HT-29 (cell line): ENCODE measurements around the gene MICALL1. TPM values are rescaled to one million over a fixed set of nuclear protein-coding genes. Genes with fewer than 3 reads are reported as not detected.

Experiments used
- DNase-seq: peaks from one replicate; pipeline ENCODE4 v3.0.0-alpha.2; 2015; ENCODE audit warnings: low spot score
- total RNA-seq: library from RNA; depleted of rRNA; stranded (reverse); fragments of >200 nt; shearing (Covaris generic); gene quantifications from 2 replicates; pipeline ENCODE4 v1.2.3, GENCODE V29; 2014; rRNA removed

The MICALL1 gene, protein sequence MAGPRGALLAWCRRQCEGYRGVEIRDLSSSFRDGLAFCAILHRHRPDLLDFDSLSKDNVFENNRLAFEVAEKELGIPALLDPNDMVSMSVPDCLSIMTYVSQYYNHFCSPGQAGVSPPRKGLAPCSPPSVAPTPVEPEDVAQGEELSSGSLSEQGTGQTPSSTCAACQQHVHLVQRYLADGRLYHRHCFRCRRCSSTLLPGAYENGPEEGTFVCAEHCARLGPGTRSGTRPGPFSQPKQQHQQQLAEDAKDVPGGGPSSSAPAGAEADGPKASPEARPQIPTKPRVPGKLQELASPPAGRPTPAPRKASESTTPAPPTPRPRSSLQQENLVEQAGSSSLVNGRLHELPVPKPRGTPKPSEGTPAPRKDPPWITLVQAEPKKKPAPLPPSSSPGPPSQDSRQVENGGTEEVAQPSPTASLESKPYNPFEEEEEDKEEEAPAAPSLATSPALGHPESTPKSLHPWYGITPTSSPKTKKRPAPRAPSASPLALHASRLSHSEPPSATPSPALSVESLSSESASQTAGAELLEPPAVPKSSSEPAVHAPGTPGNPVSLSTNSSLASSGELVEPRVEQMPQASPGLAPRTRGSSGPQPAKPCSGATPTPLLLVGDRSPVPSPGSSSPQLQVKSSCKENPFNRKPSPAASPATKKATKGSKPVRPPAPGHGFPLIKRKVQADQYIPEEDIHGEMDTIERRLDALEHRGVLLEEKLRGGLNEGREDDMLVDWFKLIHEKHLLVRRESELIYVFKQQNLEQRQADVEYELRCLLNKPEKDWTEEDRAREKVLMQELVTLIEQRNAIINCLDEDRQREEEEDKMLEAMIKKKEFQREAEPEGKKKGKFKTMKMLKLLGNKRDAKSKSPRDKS
- total RNA-seq = 23.7 and 25.7 TPM in 2 replicates

DNA sequence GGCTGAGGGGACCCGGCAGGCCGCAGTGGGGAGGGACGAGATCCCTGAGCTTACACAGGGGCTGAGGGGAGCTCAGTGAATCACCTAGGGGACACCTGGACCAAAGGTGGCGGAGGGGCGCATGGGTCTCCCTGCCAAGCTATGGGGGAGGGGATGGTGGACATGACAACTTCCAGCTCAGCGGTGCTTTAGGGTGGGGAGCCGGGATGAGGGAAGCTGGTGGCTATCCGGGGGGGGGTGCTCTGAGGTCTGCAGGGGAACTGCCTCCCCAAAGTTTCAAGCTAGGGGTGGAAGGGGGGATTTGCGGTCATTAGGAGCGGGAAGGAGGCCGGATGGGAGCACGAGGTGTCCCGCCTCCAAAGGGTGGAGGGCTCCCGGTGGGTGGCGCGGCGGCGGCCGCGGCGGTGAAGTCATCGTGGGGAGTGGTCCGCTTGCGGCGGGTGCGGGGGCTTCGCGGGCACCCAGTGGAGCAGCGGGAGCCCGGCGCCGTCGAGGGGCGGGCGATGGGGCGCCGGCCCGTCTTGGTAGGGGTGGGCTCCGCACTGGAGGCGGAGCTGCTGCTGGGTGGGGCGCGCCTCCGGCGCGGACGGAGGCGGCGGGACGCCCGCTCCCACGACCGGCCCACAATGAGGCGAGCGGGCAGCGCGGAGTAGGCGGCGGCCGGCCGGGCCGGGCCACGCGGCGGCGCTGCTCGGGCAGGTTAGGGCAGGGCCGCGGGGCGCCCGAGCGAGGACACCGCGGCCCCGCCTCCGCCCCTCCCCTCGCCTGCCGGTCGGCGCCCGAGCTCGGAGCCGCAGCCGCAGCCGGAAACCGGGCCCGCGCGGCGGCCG, at the start of gene MICALL1:
TSS of gene MICALL1 (plus strand) at position 764 of the 830 bp plus-strand sequence. CDS start 126 bp downstream, outside the sequence.
- DNase-seq = peak; percentile 62

DNA sequence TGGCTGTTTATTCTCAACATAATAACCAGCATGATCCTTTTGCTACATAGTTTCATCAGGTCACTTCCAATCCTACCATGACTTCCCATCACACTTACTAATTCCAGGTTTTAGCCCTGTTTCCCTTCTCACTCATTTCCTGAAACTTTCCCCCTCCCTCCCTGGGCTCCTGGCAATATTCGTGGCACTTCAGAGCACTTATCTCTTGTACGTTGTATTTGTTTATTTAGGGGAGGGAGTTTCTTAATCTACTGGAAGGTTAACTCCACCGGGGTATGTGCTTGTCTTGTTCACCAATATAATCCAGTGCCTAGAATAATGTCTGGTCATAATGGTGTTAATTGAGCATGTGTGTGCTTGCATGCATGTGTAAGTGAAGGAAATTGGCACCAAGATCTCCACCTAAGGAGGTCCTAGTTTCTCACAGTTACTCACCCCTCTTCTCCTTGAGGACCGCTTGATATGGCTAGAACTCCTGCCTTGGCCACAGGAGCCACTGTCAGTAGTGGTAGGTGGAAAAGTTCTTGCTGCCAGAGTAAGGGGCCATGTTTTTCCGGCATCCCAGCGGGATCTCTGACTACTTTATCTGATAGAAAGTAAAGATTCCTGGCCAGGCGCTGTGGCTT, 45.2 kb upstream of the MICALL1 start:
- DNase-seq = no peak

DNA sequence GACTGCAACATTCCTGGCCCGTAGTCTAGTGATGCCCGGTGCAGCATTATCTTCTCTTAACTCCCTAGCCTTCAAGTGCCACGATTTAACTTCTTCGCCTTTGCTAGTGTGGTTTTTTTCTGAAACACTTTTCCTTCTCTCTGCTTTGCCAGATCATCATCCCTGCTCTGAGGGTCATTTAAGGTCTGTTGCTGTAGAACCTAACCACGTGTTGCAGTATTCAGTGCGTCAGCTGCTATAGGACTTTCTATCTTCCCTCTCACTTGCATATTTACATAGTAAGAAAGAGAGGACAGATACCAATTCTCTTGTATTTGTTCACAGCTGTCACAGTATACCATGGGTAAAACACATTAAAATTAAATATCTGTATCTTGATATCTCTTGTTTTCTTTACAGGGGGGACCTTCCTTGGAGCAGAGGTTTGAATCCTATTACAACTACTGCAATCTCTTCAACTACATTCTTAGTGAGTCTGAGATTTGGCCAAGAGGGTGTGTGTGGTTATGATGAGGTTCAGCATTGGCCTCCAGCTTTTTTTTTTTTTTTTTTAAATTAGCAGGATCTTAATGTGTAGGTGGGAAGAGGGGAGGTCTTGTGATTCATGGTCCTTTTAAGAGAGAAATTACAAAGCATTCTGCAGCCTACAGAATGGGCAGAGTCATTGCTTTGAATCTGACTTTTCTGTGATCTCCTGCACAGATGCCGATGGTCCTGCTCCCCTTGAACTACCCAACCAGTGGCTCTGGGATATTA, 43.3 kb upstream of the MICALL1 start:
- no peak for DNase-seq

DNA sequence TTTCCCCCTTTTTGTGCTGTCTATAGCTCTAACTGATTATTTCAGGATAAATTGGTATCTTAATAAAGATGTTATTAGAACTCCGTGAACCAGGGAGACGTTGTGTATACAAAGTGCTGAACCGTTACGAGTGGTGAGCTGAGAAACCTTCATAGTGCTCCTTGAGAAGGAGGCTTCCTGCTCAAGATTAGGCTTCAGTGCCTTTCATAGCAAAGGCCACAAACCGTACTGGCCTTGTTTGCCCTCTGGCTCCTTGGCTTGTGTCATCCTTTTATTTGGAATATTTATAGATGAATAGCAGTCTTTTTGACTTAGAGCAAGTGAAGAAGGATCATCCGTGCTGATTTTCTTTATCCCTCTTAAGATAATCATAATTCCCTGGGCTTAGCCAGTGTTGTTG, 40.6 kb upstream of the MICALL1 start:
- no peak for DNase-seq

DNA sequence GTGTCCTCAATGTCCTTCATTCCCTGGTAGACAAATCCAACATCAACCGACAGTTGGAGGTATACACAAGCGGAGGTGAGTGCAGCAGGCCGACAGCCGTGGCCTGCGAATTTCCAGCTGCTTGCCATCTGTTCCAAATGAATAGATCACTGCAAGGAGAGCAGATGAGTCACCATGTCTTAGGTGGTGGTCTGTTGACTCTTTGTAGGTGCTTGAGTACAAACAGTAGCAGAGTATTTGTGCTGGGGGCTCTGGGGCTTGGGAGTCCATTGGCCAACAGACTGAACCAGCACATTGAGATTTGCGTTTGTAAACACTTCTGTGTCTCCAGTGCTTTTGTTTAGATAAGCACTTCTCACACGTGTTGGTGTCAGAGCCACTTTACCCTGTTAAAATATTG, 35.8 kb upstream of the MICALL1 start:
- no peak for DNase-seq

DNA sequence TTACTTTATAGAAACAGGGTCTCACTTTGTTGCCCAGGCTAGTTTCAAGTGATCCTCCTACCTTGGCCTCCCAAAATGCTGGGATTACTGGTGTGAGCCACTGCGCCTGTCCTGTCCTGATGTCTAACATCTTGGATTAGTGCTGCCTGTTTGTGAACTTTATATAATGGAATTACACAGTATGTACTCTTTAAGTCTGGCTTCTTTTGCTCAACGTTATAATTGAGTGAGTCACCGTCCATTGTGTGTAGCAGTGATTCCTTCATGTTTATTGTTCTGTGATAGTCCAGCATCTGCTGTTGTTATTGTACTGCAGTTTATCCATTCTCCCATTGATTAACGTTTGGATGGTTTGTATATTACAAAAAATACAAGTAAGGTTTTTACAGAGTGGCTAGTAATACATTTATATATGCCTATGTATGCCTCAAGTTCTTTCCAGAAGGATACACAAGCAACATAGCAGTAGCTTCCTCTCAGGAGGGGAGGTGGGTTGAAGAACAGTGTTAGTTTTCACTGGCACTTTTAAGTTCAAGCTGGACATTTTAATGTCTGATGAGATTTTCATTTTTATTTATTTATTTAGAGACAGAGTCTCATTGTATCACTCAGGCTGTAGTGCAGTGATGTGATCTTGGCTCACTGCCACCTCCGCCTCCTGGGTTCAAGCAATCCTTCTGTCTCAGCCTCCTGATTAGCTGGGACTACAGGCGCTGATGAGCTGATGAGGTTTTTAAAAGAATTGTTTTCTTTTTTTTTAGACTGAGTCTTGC, 25.2 kb upstream of the MICALL1 start:
- DNase-seq = no peak

DNA sequence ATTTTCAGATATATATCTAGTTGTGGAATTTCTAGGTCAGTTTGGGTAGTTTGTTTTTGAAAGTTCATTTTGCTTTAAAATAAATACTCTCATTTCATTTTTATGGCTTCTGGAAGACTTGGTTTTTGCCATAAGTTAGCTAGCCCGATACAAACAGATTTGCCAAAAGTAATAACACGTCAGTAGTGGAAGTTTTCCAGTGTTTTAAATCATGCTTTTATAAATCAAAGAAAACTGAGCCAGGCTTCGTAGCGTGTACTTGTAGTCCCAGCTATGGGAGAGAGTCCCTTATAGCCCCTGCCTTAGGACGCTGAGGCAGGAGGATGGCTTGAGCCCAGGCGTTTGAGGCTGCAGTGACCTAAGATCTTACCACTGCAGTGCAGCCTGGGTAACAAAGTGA, 21.7 kb upstream of the MICALL1 start:
- DNase-seq = no peak

DNA sequence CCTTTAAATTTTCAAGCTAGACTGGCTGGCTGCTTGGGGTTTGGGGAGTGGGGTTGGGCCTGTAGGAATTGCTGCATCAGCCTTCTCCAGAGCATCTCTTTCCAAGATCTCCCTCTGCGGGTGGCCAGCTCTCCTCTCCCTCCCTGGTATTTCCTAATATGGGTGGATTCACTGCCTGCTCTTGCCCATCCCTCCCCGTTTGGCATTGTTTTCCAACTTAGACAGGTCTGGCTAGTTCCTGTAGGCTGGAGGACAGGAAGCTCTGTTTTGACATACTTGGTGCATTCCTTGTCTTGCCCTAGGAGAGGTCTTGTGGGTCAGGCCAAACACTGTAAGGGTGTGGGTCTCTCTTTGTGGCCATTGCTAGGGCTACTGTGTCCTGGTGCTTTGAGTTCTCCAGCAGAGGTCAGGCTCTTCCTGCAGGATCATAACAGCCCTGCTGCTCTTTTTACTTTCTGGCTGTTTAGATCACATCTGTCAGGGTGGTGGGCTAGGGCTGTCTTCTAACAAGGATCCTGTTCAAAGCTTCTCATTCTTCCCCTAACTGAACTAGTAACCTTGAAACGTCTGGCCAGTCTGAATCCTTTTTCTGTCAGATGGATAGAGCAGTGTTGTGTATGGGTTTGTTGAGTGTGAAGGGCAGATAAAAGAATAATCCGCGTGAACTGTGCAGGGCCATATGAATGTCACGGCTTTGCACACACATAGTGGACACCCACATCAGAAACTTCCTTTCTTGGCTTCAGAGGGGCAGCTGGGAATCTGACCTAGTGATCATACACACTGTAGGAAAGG, 18.3 kb upstream of the MICALL1 start:
- DNase-seq = peak; percentile 13

DNA sequence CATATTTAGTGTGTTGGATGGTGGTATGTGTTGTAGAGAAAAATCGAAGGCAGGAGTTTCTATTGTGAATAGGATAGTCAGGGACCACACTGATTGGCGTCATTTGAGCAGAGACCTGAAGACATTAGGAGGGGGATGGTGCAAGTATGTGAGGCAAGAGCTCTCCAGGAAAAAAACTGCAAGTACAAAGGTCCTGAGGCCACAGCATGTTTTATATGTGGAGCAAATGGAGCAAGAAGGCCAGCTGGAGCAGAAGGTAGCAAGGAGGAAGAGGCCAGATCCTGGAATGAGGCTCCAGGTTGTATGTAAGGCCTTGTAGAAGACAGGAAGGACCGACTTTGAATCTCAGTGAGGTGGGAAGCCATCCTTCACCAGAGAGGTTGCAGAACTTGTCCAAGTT, 14.2 kb upstream of the MICALL1 start:
- no peak for DNase-seq

DNA sequence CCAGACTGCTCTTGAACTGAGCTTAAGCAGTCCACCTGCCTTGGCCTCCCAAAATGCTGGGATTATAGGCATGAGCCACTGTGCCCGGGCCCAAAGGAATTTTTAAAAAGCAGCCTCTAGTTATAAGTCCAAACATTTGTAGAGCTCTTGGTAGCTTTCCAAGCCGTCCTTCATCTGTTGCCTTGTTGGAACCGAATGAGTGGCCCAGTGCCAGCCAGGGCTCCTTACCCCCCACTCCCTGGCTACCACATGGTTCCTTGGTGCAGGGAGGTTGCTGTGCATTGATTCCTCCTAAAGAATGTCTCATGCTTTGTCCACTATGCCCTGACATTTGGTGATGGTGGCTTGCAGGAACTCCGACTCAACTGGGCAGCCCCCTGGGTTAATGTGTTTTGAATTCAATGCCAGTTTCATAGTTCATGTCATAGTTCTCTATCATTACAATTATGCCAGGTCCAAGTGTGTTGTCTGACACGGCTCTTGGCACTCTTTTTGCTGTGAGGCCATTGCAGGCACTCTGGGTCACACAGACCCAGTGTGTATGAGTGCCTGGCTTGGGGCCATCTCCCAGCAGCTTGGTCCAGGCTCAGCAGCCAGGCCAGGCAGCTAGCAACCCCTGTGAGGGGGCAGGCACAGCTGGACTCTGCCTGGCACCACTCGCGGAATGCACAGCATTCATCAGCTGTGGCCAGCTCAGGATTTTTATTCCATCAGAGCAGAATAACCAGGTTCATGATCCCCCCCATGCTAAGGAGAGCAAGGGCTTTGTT, 13.3 kb upstream of the MICALL1 start:
- DNase-seq = no peak

DNA sequence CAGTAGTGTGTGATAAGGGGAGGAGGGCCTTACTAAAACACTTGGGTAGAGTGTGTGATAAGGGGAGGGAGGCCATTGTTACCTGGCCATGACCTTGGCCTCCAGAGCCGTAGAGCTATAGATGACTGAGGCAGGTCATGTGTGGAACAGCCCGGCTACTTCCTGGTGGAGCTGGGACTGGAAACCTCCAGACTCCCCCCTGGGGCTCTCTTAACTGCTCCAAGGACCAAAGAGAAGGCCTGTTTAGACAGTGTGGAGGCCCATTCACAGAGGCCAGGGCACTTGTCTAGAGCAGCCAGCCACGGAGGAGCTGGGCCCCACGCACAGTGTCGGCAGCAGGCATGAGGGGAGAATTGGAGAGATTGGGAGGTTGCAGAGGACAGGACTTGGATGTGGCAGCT, 12.5 kb upstream of the MICALL1 start:
- no peak for DNase-seq

DNA sequence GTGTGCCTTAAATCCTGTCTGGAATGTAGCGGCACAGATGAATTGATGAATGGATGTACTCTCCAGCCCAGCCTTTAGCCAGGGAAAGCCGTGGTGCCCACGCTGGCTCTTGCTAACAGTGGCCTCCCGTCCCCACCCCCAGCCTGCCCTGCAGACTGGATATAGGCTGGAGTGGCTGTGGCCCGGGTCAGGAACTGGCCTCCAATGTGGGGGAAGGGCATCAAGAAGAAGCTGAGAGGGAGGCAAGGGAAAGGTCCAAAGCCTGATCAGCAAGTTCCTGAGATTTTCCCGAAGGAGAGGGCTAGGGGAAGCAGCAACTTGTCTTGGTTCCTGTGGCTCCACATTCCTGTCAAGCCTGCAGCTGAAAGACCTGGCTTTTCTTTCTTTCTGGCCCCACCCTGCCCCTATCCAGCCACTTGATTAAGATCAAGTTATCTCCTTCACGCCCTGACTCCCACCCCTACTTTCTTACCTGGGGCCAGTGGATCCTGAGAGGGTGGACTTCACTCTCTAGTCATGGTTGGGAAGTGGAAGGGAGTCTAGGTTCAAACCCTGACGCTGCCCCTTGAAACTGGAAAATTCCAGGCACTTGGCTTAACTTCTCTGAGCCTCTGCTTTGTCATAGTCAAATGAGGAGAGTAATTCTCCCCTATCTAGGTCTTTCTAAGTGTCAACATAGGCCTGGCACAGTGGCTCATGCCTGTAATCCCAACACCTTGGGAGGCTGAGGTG, 11.0 kb upstream of the MICALL1 start:
- DNase-seq = peak; percentile 42

DNA sequence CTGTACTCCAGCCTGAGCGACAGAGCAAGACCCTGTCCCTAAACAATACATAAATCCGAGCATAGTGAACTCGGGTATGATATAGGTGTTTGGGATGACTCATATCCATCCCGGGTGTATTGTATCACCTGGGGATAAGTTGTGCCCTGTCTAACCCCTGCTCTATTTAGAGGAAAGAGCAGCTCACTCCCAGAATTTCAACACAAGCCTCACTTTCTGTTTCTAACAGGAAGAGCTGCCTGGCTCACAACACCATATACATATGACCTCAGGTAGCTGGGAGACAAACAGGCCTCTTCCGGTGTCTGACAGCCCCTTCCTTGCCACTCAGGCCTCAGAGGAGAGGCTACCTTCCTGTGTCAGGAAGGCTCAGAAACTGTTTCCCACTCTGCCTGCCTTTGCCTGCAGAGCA, 9.9 kb upstream of the MICALL1 start:
- DNase-seq = peak; percentile 66

DNA sequence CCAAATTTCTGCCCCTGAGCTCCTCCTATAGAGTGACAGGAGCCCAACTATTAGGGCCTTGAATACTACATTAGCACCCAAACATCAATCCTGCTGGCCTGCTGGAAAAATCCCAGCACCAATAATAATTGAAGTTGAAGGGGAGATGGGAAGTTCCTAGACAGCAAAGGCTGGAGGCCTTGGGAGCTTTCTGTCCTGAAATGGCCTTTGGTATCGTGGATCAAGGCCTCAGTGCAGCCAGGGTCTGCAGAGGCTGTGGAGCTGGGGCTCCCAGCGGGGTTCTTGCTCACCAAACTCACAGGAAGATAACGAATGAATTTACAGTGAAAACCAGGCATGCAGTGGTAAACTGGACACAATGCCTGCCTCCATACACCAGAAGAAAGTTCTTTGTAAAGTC, 9.2 kb upstream of the MICALL1 start:
- no peak for DNase-seq

DNA sequence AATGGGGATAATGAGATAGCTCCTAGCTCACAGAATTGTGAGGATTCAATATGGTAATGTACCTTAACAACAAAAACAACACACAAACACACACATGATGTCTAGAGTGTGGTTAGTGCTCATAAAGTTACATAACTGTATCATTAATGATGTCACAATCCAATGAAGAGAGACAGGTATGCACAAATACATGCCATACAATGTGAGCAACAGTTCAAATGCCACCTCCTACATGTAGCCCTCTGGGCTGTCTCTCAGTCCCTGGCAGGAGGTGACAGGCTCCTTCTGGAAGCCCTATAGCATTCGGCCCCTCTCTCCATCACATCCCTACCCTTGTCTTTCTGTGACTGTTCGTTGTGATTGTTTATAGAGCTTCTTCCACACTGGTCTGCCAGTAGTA, 8.3 kb upstream of the MICALL1 start:
- DNase-seq = no peak

DNA sequence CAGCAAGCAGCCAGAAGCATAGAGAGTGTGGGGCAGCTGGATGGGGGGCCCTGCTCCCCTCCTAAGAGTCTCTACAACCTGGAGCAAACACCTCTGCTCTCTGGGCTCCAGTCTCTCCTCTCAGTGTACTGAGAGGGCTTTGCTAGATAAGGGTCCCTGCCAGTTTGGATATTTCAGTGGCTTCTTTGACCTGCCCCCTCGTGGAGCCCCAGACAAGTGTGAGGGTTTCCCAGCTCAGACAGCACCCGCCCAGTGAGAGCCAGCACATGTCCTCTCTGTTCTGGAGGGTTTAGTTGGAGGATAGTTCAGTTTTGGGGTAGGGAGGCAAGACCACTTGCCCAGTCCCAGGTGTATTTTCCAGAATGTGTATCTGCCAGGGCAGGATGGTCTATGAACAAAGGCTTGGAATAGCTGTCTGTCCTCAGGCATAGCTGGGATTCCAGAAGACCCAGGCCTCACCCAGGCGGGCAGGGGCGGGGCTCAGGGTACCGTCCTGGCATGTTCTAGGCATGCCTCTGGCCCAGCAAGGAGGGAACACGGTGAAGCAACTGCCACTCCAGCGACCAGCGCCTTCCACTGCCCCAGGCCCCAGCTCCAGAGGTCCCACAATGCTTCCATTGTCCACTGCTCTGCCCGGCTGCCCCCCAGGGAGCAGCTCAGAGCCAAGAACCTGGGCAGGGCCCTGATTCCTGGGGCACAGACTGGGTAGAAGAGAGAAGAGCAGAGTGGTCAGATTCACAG, 7.5 kb upstream of the MICALL1 start:
- peak; percentile 17 for DNase-seq
